ENCODE measurements around the gene AQP1.

AQP1 gene

DNA sequence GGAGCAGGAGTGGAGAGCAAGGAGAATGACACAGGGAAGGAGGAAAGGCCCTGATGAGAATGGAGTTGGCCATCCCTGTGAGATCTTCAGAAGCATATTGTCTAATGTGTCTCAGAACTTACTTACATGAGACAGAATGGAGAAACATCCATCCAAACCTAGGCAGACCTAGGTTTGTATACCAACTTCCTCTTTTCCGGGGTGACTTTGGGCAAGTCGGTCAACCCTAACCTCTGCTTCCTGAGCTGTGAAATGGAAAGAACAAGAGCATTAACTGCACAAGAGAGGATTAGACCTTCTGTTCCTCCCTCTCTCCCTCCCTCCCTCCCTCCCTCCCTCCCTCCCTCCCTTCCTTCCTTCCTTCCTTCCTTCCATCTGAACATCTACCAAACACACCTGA is 56.6 kb downstream of the AQP1 start:
- no peak for TF ChIP-seq TAF1 (IDR thresholded peaks at IDR 0.05; ENCODE audit: low read depth)
- TF ChIP-seq EGR1 (IDR thresholded peaks at IDR 0.05): no peak
- TF ChIP-seq RAD21 (IDR thresholded peaks at IDR 0.05; ENCODE audit: low read depth): no peak
- TF ChIP-seq FOXM1 (IDR thresholded peaks at IDR 0.05; ENCODE audit: borderline replicate concordance, low read depth): no peak
- no peak for TF ChIP-seq CREB1 (IDR thresholded peaks at IDR 0.05; ENCODE audit: low read depth)
- no peak for TF ChIP-seq EP300 (IDR thresholded peaks at IDR 0.05; ENCODE audit: borderline replicate concordance)

GRCh38 chr7:30968747-30969603 is 57.3 kb downstream of the AQP1 start:
- TF ChIP-seq NFIC (IDR thresholded peaks at IDR 0.05) (no peak), FOXM1 (IDR thresholded peaks at IDR 0.05; ENCODE audit: borderline replicate concordance, low read depth) (no peak), ZBTB7A (IDR thresholded peaks at IDR 0.05; ENCODE audit: low read depth) (no peak), TEAD4 (IDR thresholded peaks at IDR 0.05) (no peak)
- TF ChIP-seq, protein P1, sequence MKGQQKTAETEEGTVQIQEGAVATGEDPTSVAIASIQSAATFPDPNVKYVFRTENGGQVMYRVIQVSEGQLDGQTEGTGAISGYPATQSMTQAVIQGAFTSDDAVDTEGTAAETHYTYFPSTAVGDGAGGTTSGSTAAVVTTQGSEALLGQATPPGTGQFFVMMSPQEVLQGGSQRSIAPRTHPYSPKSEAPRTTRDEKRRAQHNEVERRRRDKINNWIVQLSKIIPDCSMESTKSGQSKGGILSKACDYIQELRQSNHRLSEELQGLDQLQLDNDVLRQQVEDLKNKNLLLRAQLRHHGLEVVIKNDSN (IDR thresholded peaks at IDR 0.05): no peak

- TF ChIP-seq NFIC (IDR thresholded peaks at IDR 0.05): no peak
- TF ChIP-seq EGR1 (IDR thresholded peaks at IDR 0.05): no peak
- no peak for TF ChIP-seq CEBPB (IDR thresholded peaks at IDR 0.05)
- no peak for TF ChIP-seq FOXM1 (IDR thresholded peaks at IDR 0.05; ENCODE audit: borderline replicate concordance, low read depth)
- no peak for TF ChIP-seq TEAD4 (IDR thresholded peaks at IDR 0.05)
- no peak for TF ChIP-seq TAF1 (IDR thresholded peaks at IDR 0.05; ENCODE audit: low read depth)
- no peak for TF ChIP-seq YY1 (IDR thresholded peaks at IDR 0.05; ENCODE audit: low read depth)
- no peak for TF ChIP-seq EP300 (IDR thresholded peaks at IDR 0.05; ENCODE audit: borderline replicate concordance)
- TF ChIP-seq RAD21 (IDR thresholded peaks at IDR 0.05; ENCODE audit: low read depth): no peak
- TF ChIP-seq, protein P1 (IDR thresholded peaks at IDR 0.05): no peak
- no peak for TF ChIP-seq CREB1 (IDR thresholded peaks at IDR 0.05; ENCODE audit: low read depth)
- TF ChIP-seq TCF12 (IDR thresholded peaks at IDR 0.05; ENCODE audit: low read depth): no peak
- no peak for TF ChIP-seq REST (IDR thresholded peaks at IDR 0.05; ENCODE audit: low read depth)
- TF ChIP-seq, protein P2, sequence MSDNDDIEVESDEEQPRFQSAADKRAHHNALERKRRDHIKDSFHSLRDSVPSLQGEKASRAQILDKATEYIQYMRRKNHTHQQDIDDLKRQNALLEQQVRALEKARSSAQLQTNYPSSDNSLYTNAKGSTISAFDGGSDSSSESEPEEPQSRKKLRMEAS (IDR thresholded peaks at IDR 0.05): no peak
- TF ChIP-seq ZBTB7A (IDR thresholded peaks at IDR 0.05; ENCODE audit: low read depth): no peak
Observed at GRCh38 chr7:30969604-30969970, 57.9 kb downstream of the AQP1 start.

DNA sequence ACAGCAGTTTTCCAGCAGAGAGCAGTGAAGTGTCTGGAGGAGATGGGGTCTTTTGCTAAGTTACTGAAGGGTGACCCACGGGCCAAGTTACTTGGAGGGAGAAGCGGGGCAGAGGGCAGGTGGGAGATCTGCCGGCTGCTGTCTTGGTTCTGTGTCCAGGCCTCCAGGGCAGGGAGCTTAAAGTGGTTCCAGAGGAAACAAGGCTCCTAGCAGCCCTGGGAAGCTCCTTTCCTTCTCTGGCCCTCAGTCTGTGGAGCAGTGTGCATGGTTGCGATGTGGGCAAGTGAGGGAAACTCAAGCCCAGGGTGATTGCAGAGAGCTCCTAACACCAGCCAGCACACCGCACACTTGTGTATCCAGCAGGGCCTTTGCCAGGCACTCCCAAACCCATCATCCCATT is 58.4 kb downstream of the AQP1 start:
- TF ChIP-seq, protein P1 (IDR thresholded peaks at IDR 0.05): no peak
- no peak for TF ChIP-seq TAF1 (IDR thresholded peaks at IDR 0.05; ENCODE audit: low read depth)
- TF ChIP-seq EP300 (IDR thresholded peaks at IDR 0.05; ENCODE audit: borderline replicate concordance): no peak
- TF ChIP-seq, protein P2 (IDR thresholded peaks at IDR 0.05): no peak
- TF ChIP-seq TCF12 (IDR thresholded peaks at IDR 0.05; ENCODE audit: low read depth): no peak
- no peak for TF ChIP-seq CEBPB (IDR thresholded peaks at IDR 0.05)
- no peak for TF ChIP-seq REST (IDR thresholded peaks at IDR 0.05; ENCODE audit: low read depth)
- no peak for TF ChIP-seq EGR1 (IDR thresholded peaks at IDR 0.05)
- TF ChIP-seq FOXM1 (IDR thresholded peaks at IDR 0.05; ENCODE audit: borderline replicate concordance, low read depth): no peak

GRCh38 chr7:30970594-30971094 is 59.0 kb downstream of the AQP1 start:
- TF ChIP-seq YY1 (IDR thresholded peaks at IDR 0.05; ENCODE audit: low read depth) (no peak), REST (IDR thresholded peaks at IDR 0.05; ENCODE audit: low read depth) (peak; percentile 80), TAF1 (IDR thresholded peaks at IDR 0.05; ENCODE audit: low read depth) (no peak), TEAD4 (IDR thresholded peaks at IDR 0.05) (no peak)
